Measurements from ENCODE around the gene CAMK1D.

Gene CAMK1D

DNA sequence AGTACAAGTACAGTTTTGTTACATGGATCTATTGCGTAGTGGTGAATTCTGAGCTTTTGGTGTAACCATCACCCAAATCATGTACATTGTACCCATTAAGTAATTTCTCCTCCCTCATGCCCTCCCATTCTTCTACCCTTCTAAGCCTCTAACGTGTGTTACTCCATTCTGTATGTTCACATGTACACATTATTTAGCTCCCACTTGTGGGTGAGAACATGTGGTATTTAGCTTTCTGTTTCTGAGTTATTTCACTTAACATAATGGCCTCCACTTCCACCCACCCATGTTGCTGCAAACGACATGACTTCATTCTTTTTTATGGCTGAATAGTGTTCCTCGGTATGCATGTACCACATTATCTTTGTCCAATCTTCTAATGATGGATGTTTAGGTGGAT lies 251.3 kb downstream of the CAMK1D start:
- DNase-seq, result no peak

DNA sequence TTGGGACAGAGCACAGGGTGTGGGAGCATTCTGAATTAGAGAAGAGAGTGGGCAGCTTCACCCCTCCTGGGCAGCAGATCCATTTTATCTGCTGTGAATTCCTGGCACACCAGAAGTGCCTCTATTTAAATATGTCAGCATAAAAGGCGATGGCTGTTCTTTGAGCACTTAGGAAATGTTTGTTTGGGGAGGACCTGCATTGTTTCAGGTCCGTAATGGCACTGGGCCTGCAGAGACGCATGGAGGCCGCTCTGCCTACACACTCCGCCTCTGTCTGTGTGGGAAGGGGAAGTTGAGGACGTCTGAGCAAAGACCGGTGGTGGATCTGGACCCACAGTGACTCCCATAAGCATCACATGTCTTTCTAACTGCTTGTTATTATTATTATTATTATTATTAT lies 253.2 kb downstream of the CAMK1D start:
- DNase-seq, result no peak

DNA sequence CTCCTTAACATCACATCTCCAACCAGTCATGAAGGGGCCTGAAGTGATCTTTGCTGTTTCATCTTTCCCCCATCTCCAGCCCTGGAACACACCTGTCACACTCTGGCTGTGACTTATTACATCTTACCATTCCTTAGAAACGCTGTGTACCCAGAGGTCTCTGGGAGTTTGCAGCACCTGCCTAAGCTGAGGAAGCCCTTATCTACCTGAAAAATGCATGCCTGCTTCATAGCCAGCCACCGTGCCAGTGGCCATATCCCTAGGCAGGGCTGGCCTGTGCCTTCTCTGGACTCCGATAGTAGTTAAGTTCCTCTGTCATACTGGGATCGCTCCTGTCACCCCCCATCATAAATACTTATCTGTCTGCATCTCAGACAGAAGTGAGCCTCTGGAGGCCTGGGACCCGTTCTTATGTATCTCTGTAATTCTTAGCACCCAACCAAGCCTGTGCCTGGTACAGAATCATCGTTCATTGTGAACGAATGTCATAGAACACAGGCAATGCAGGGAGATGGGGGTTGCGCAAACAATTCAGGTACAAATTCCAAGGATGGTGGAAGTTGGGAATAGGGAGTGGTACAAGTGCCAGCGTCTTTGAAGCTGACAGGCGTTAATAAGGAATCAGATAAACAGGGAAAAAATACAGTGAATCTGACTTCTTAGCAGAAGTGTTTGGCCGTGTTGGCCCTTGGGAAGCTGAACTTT lies 254.6 kb downstream of the CAMK1D start:
- DNase-seq, result no peak

DNA sequence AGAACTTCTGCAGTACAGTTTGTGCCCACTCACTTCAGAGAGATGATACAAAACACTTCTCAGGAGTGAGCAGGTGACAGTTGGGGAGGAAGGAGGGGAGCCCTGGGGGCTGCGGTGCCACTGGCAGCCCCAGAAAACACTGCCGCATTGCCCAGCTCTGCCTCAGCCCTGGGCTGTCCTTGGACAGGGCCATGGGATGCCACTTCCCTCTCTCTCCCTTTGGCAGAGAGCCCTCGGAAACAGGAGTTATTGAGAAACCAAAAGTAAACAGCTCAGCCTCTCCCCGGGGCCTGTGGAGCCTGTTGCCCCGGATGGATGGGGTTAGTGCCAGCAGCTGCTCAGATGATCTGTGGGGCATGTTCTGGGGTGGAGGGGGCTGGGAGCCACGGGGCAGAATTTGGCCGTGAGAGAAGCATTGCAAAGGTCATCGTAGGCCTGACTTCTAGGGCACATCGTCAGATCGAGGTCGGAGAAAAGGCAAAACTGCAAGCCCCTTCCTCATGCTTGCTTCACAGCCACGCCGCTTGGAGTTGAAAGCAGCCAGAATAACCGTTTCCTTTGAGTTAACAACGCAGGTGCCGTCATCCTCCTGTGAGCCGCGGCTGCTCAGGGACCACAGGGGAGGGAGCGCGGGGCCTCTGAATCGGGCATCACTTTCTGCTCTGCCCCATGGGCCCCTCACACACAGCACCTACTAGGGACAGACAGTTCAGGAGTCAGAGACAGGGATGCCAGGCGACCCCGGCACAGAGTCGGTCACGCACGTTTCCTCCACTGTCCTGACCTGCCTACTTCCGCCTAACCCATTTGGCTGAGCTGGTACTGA lies 256.4 kb downstream of the CAMK1D start:
- DNase-seq, result no peak

DNA sequence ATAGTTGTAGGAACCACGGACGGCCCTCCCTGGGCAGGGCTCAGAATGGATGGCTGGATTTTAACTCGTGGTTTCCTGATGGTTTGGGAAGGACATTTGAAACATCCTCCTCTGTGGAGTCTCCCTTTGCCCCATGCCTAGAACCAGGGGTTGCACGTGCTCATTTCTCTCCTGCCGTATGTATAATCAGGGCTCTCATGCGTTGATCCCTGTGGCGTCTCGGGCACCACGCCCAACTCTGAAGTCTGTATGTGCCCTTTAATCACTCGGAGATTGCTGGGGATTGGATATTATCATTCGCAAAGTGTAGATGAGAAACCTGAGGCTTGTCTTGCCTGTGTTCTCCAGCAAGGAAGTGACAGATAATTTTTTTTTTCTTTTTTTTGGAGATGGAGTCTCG lies 257.1 kb downstream of the CAMK1D start:
- no peak for DNase-seq

DNA sequence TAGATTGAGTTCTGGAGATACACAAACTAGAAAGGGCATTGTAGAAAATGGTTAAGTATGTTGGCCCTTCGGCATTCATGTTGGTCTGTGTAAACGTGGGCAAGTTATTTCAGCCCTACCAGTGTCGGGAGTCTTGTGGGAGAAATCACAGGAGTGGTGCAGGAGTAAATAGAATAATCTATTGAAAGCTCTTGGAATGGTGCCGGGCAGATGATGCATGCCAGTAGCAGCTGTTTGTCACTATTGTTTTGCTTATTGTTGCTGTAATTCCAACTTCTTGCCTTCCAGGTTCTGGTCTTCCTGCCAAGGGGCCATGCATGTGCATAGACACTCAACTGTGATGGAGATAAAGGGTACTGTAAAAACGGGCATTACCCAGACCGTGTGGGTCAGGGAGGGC lies 259.4 kb downstream of the CAMK1D start:
- DNase-seq, result no peak

DNA sequence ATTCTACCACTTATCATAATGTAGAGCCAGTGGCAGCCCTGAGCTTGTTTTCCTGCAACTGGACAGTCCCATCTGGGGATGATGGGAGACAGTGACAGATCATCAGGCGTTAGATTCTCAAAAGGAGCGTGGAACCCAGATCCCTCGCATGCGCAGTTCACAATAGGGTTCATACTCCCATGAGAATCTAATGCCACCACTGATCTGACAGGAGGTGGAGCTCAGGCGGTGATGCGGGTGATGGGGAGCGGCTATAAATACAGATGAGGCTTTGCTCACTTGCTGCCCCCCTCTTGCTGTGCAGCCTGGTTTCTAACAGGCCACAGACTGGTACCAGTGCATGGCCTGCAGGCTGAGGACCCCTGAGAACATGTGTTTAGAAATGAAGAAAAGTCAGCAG lies 260.1 kb downstream of the CAMK1D start:
- no peak for DNase-seq

DNA sequence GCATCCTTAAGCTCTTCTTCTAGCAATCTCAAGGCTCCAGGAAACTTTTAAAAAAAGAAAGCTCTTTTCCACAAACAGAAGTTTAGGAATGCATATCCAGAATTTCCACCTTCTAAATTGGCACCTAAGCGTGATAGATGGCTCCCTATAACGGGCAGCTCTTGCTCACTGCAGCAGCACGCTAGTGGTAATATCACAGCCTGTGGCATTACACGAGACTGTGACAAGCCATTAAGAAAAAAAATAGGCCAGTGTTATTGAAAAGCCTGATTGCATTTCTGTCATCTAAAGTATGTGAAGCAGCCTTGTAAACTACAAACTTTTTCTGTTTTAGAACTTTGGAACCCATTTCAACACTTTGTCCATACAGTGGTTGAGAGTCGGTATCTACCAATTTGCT lies 263.8 kb downstream of the CAMK1D start:
- no peak for DNase-seq

DNA sequence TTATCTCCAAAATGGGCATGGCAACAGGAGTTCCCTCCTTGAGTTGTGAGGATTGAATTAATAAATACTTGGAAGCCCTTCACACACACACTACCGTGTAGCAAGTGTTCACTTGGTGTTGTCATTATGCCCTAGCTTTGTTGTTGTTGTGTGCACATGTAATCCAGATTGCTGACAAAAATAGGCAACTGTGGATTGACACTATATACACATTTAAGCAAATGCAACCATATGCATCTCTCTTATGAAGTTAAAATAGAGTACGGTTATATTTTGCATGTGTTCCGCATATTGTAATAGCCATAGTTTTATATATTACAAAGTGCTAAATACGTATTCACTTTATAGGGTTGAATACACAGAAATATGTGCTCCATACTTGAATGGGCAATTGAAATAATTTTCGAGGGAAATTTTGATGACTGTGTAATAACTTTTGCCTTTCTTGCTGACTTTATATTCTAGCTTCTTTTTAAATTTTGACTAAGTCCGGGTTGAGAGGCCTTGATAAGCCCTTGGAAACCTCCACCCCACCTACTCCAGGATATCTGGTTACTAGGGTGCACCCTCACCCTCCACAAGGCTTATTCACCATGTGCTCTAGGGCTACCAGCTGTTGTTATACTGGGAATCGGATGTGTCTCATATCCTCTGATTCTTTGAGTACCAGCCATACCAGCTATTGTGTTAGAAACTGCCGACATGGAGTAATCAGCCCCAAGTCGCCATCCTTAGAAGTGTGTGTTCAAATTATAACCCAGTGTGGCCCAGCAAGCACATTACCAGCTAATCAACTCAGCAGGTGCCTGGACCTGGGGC lies 265.0 kb downstream of the CAMK1D start:
- no peak for DNase-seq

DNA sequence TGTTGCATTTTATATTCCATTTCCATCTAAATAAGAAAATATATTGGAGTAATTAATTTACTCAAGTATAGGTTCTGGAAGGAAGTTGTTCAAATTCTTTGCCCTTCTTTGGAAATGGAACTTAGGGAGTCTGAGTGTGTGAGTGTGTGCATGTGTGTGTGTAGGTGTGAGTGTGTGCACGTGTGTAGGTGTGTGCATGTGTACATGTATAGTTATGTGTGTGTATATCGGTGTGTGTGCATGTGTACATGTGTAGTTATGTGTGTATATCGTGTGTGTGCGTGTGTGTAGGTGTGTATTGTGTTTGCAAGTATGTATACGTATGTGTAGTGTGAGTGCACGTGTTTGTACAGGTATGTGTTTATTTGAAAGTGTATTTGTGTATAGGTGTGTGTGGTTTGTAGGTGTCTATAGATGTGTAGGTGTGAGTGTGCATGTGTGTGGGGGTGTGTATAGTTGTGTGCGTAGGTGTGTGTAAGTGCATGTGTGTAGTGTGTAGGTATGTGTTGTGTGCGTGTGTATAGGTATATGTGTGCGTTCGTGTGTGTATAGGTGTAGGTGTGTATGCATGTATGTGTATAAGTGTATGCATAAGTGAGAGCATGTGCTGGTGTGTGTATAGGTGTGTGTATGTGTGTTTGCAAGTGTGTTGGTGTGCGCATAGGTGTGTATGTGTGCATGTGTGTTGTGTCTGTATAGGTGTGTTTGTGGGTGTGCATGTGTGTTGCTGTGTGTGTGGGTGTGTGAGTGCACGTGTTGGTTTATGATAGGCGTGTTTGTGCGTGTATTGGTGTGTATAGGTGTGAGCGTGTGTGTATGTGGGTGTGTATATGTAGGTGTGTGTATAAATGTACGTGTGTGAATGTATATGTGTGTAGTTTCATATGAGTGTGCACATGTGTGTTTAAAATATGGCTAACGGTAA lies 266.2 kb downstream of the CAMK1D start:
- DNase-seq, result no peak

DNA sequence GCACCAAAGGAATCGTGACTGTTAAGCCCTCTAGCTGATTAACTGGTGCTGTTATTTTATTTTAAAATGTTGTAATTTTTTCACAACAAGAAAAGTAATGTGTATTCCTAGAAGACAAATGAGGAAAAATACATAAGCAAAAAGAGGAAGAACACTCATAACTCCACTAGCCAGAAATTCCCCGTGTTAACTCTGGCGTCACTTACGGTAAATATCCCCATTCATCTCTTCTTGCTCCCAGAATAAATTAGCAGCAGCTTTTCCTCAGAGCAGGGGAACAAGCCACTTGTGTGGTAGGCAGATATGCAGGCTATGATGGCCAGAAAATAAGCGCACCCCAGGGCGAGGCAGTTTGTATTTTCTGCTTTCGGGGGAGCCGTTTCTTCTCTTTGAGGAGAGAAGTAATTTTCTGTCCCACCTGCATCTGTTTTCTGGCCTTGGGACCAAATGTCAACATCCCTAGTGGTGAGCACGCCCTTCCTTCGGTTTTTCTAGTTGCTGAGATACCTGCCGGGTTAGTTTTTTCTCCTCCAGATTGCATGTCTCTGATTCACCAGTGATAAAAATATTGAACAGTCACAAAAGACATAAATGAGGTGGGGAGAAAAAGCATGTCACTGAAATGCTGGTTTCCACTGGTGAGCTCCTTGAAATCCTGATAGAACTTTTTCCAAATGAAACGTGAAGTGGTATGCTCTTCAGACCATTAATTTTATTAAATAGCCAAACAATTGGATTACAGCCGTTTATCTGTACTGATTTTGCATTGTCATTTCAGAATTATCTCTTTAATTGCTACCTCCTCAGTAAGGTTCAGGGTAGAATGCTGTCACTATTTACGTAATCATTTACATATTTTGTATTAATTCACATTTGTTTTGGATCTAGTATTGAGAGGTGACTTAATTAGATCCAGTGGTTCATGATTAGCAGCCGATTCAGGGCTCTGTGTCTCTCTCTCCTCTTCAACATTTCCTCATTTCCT lies 268.1 kb downstream of the CAMK1D start:
- DNase-seq, result peak; percentile 5

DNA sequence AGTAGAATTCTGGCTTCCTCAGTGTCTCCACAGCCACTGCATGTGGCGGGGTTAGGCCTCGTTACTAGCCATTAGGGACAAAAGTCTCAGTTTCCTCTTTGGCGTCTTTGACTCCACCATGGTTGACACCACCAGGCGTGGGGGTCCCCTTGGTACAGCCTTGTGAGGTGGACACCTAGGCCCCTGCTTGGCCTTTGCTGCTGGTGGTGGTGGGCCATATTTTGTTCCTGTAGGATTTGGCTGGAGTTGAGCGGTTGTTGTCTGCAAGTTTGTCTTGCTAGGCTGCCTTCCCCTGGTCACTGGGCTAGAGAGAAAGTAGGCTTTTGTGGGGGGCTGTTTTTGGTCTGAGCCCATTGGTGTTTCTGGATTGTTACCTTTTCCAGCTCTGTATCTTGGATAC lies 272.7 kb downstream of the CAMK1D start:
- no peak for DNase-seq

DNA sequence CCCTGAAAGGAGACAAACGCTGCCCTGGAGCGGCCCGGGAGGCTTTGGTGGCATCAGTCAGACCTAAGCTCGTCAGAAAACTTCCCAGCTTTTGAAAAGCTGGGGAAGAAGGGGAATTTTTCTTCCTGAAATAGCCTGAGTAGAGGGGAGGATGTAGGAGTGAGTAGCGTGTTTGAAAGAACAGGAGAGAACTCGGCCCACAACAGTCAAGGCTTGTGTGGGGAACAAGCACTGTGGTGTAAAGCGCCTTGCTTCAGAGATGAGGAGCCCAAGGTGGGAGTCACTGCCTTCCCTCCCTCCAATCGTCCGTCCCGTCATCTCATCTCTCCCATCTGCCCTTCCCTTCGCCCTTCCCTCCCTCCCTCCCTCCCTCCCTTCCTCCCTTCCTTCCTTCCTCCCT lies 273.3 kb downstream of the CAMK1D start:
- DNase-seq, result no peak

DNA sequence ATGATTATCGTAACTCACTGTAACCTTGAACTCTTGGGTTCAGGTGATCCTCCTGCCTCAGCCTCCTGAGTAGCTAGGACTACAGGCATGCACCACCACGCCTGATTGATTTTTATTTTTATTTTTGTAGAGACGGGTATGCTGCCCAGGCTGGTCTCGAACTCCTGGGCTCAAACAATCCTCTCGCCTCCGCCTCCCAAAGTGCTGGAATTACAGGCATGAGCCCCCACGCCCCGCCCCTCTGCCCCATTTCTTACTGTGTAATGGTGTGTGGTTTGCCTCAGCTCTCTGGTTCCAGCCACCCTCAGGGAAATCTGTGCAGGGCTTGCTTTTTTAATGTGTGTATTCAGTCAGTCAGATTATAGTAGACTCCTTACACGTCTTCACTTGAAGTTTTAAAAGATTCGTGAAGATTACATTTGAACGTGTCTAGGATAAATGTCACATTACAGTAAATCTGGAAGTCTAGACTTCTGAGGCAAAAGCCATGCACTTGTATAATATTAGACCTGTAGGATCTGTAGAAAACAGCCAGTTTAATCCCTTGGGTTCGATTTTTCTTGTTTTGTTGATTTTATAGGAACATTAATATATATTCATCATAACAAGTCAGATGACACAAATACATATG lies 276.2 kb downstream of the CAMK1D start:
- no peak for DNase-seq

DNA sequence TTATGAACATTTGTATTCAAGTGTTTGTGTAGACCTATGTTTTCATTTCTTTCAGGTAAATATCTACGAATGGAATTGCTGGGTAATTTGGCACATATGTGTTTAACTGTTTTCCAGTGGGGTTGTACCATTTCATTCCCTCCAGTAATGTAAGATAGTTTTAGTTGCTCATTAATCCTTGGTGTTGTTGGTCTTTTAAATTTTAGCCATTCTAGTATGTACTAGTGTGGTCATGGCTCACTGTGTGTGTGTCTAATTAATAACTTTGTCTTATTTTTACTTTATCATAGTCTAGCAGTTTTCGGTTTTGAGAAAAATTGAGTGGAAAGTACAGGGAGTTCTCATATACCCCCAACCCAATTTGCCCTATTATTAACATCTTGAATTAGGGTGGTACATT lies 278.8 kb downstream of the CAMK1D start:
- DNase-seq, result no peak

DNA sequence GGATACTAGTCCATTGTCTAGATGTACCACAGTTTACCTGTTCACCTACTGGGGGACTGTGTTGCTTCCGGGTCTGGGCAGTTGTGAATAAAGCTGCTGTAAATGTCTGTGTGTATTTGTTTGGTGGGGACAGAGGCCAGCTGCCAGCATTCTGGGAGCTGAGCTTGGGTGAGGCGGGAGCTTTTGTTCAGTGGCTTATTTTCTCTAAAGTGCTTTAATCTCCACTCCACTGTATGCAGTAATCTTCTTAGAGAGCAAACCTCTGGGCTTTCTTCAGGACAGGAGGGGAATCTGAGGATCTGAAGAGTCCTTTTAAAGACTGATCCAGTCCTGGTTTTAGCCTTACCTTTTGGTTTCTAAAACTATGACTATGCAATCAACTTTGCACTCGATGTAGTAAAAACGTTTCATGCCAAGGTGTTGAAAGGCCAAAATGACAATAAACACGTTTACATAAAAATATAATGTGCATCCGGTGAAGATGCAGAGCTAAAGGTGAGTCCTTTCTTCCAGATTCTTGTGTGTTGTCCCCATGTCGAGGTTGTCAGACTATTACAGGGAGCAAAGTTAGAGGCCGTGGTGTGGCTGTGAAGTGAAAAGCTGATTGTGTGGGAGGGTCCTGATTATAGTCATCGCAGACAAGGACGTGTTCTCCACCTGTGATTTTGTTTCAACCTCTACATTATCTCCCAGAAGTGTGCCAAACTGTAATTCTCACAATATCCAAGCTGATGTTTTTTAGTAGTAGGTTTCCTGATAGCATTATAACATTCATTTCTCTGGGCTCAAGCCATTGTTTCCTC lies 279.8 kb downstream of the CAMK1D start:
- DNase-seq, result no peak

DNA sequence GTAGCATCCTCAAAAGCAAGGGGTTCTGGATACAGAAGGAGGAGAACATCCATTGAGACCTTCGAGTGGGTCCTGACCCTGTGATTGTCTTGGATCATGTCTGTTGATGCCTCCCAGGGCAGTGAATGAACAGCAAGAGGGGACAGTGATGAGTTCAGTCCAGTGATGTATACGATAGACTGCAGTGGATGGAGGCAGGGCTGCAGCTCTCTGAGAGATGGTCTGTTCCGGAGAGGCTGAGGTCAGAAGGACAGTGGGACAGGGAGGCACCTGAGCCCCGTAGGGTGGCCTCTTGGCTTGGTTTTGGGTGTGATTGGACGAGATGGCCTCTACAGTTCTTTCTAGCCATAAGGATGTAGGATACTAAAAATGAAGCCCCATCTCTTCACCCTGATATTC lies 280.4 kb downstream of the CAMK1D start:
- no peak for DNase-seq

DNA sequence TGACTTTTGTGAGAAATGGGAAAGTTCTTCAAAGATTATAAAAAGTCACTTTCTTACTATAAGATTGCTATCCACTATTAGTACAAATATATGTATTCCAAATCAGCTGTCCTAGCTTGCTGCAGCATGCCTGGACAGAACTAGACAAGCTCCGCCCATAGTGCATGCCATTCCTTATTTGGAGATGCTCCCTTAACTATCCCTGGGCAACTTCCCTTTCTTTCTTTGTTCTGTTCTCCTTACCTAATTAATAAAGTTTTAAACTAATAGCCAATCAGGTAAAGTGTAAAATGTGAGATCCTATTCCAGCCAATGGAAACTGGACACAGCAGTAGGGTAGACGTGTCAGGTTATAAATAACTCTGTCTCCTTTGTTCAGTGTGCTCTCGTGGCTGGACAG lies 281.9 kb downstream of the CAMK1D start:
- DNase-seq, result no peak

DNA sequence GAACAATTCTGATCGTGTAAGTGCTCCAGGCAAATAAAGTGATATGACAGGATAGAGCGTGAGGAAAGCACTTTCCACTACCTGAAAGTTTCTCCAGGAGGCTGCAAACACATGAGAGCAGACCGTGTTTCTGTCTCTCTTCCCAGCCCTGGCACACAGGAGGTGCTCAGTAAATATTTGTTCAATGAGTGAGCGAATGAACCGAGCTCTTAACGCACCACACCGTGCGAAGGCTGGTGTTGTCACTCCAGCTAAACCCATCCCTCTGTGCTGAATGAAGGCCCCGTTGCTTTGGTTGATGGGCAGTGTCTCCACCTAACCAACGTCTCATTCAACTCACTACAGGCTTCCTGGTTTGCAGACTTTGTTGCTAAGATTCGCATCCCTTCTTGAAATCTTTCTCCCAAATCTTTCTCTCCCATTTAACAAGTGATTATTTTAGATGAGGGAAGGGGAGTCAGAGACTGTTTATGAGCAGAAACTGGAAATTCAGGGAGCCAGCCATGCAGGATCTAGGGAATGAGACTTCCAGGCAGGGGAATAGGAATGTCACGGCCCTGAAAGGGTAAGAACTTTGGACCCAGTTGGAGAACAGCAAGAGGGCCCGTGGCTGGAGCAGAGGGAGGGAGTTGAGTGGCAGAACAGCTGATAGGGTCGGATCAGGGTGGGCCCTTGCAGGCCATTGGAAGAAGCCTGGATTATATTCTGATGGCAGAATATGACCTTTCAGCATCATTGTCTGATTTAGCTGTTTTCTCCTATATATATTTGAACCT lies 282.6 kb downstream of the CAMK1D start:
- DNase-seq, result no peak
